ENCODE measurements around the gene SDS.

The SDS gene

DNA sequence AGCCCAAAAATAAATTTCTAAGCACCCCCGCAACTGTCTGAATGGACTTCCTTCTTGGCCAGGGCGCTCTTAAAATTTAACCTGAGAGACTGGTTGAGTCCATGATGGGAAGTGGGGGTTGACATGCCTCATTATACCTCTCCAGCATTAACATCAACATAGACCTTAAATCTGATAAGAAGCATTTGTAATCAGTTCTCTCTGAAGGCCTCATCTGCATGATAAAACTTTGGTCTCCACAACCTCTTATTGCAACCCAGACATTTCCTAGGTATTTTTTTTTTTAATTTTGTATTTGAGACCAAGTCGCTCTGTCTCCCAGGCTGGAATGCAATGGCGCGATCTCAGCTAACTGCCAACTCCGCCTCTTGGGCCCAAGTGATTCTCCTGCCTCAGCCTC lies 58.4 kb downstream of the SDS start:
- no peak for DNase-seq
